Measurements from ENCODE around the gene KCTD10. TPM values are rescaled to one million over a fixed set of nuclear protein-coding genes. Genes with fewer than 3 reads are reported as not detected.

The KCTD10 gene
- total and polyA plus RNA-seq, 10 of the 15 experiments (the other 5 are each of a cell fraction or from before 2014, with no cell fraction given): 5.6 to 52.0 (median 34.2) TPM

GRCh38 chr12:109458086-109458485 lies 19.0 kb downstream of the KCTD10 start:
- H3K36me3 ChIP-seq (ENCODE audit: control insufficient read depth in 2 of 2, insufficient read depth in 2 of 2, low read length in 1 of 2): peaks cover 9 to 17% of the 10 kb centered on the region in 2 experiments
- no peak overlapping the region for H3K4me3 ChIP-seq
- in situ Hi-C loops (cut with MboI) (no loop called here), intact Hi-C loops (cut with micrococcal nuclease; ENCODE audit: unreplicated experiment) (no loop called here)
- TF ChIP-seq PRDM15 (CRISPR knock-in tag; IDR thresholded peaks at IDR 0.05): no peak
- TF ChIP-seq MTA2 (IDR thresholded peaks at IDR 0.05; ENCODE audit: low read depth): no peak
- TF ChIP-seq NFYA (IDR thresholded peaks at IDR 0.05; ENCODE audit: borderline replicate concordance, low read depth, low read length): no peak
- TF ChIP-seq PAX5 (IDR thresholded peaks at IDR 0.05; ENCODE audit: borderline replicate concordance, low read depth, low read length): no peak
- no peak for TF ChIP-seq NFXL1 (IDR thresholded peaks at IDR 0.05; ENCODE audit: borderline replicate concordance)
- TF ChIP-seq CHD2 (IDR thresholded peaks at IDR 0.05; ENCODE audit: borderline replicate concordance, low read depth, low read length): no peak
- no peak for TF ChIP-seq NFYB (IDR thresholded peaks at IDR 0.05; ENCODE audit: insufficient read depth, low read depth, low read length)
- TF ChIP-seq MEF2A (IDR thresholded peaks at IDR 0.05; ENCODE audit: insufficient read depth, low read depth, low read length): no peak
- TF ChIP-seq TCF12 (IDR thresholded peaks at IDR 0.05; ENCODE audit: low read depth, low read length): no peak
- no peaks in the 10 kb centered on the region for H4K20me1 ChIP-seq (ENCODE audit: control insufficient read depth, insufficient read depth)
- no peaks in the 10 kb centered on the region for H3K27me3 ChIP-seq (replicated peaks in 1 of 2; ENCODE audit: control insufficient read depth in 2 of 2, insufficient read depth in 2 of 2, low read length in 1 of 2)
- H3K9me3 ChIP-seq (replicated peaks; ENCODE audit: control insufficient read depth, insufficient read depth, low read length): no peaks in the 10 kb centered on the region
- H3K9ac ChIP-seq (ENCODE audit: control insufficient read depth, insufficient read depth, low read length): no peak overlapping the region
- no peak overlapping the region for H3K27ac ChIP-seq (ENCODE audit: control insufficient read depth, insufficient read depth)
- FAIRE-seq (no peak), DNase-seq (ENCODE audit: low read depth, low spot score) (no peak), ATAC-seq (no peak)
- ChIA-PET CTCF (no interaction called here), RAD21 (ENCODE audit: unreplicated experiment) (no interaction called here), SMC1A (ENCODE audit: uncharacterized antibody, unreplicated experiment) (no interaction called here), POLR2A (no interaction called here)
- H3K4me2 ChIP-seq (ENCODE audit: control insufficient read depth, insufficient read depth): no peak overlapping the region
- peaks cover 3% of the 10 kb centered on the region; the same call in 1 of the 2 replicates for H3K4me1 ChIP-seq (ENCODE audit: control insufficient read depth, insufficient read depth, low read length)
- H2AFZ ChIP-seq (ENCODE audit: control insufficient read depth, low read depth, low read length): no peak overlapping the region
- WGBS (ENCODE audit: insufficient coverage, insufficient replicate concordance, low lambda C conversion rate, missing lambda C conversion rate): 47% methylated on average over 4 of the region's 4 CpGs
- BruUV-seq (replicated peaks): no TSS peak
- no peaks in the 10 kb centered on the region; the same call in none of the 2 replicates for H3K79me2 ChIP-seq (ENCODE audit: control insufficient read depth, insufficient read depth, low read length)
